ENCODE results near the gene IRF9. TPM values are rescaled to one million over a fixed set of nuclear protein-coding genes. Genes with fewer than 3 reads are reported as not detected.

The IRF9 gene
- total and polyA plus RNA-seq, 2 of the 13 experiments (the other 11 are each of a cell fraction or from before 2014, with no cell fraction given) = 14.9 to 49.7 TPM

DNA sequence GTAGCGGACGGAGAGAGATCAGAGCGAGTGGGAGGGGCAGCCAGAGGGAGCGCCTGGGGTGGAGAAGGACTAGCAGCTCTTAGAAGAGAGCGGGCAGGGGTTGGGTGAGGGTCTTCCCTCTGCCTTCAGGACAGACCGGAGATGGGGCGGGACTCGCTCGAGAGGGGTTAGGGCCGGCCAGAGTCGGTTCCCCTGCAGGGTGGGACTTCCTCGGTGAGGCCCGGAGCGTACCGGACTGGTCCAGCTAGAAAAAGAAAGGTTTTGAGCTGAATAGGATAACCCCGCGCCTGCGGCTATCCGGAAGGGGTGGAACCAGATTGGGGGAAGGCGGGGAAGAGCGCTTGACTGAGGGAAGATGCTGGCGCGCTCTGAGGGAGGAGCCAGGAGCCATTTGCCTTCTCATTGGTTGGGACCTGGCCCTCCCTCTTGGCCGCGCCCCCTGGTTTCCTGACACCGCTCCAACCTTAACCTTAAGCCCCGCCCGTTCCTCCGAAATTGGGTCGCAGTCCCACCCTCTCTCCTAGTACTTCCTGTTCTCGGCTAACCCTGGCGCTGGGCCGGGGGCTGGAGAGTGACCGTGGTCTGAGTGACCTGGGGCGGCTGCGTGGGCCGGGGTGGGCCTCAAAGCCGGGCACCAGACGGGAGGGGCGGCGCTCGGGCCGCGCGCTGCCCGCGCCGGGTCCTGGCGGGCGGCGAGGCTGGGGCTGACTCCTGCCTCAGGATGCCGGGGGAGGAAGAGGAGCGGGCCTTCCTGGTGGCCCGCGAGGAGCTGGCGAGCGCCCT, 13.9 kb upstream of the IRF9 start, which contains the start of gene RNF31 (continued):
- no peak for TF ChIP-seq ZNF780A (CRISPR knock-in tag; IDR thresholded peaks at IDR 0.05)
- TF ChIP-seq ESRRA (CRISPR knock-in tag; IDR thresholded peaks at IDR 0.05; ENCODE audit: low read depth) = 0 out of 2 replicates have a peak, but pooled peaks have one; percentile 16
- no peak for TF ChIP-seq DPF2 (CRISPR knock-in tag; IDR thresholded peaks at IDR 0.05; ENCODE audit: borderline replicate concordance, low read depth)
- TF ChIP-seq ZNF24 (IDR thresholded peaks at IDR 0.05) = peak; percentile 53; the same call in 1 of the 2 replicates
- no peak for TF ChIP-seq NAIF1 (CRISPR knock-in tag; IDR thresholded peaks at IDR 0.05; ENCODE audit: borderline replicate concordance)
- TF ChIP-seq RFX1 (IDR thresholded peaks at IDR 0.05) = no peak
- TF ChIP-seq, protein P1, sequence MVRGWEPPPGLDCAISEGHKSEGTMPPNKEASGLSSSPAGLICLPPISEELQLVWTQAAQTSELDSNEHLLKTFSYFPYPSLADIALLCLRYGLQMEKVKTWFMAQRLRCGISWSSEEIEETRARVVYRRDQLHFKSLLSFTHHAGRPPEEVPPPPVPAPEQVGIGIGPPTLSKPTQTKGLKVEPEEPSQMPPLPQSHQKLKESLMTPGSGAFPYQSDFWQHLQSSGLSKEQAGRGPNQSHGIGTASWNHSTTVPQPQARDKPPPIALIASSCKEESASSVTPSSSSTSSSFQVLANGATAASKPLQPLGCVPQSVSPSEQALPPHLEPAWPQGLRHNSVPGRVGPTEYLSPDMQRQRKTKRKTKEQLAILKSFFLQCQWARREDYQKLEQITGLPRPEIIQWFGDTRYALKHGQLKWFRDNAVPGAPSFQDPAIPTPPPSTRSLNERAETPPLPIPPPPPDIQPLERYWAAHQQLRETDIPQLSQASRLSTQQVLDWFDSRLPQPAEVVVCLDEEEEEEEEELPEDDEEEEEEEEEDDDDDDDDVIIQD (CRISPR knock-in tag; IDR thresholded peaks at IDR 0.05; ENCODE audit: low read depth) = no peak; the same call in 1 of the 2 replicates
- TF ChIP-seq RXRB (CRISPR knock-in tag; IDR thresholded peaks at IDR 0.05; ENCODE audit: borderline replicate concordance) = peak; percentile 17
- no peak for TF ChIP-seq ZNF577 (CRISPR knock-in tag; IDR thresholded peaks at IDR 0.05; ENCODE audit: borderline replicate concordance, low read depth)
- no peak for TF ChIP-seq HOXA9 (CRISPR knock-in tag; IDR thresholded peaks at IDR 0.05; ENCODE audit: borderline replicate concordance)
- TF ChIP-seq FOSL2 (CRISPR knock-in tag; IDR thresholded peaks at IDR 0.05) = peak; percentile 8; the same call in 1 of the 2 replicates
- TF ChIP-seq ZNF773 (CRISPR knock-in tag; IDR thresholded peaks at IDR 0.05; ENCODE audit: borderline replicate concordance) = peak; percentile 90; the same call in 1 of the 2 replicates
- TF ChIP-seq SIX1 (CRISPR knock-in tag; IDR thresholded peaks at IDR 0.05; ENCODE audit: borderline replicate concordance) = peak; percentile 52; the same call in 1 of the 2 replicates
- 0 out of 2 replicates have a peak, but pooled peaks have one; percentile 81 for TF ChIP-seq ISX (CRISPR knock-in tag; conservative IDR thresholded peaks at IDR 0.05)
- no peak; the same call in 1 of the 2 replicates for TF ChIP-seq ZNF674 (CRISPR knock-in tag; IDR thresholded peaks at IDR 0.05; ENCODE audit: low read depth)
- TF ChIP-seq CSRNP2 (CRISPR knock-in tag; conservative IDR thresholded peaks at IDR 0.05; ENCODE audit: low read depth) = no peak
- TF ChIP-seq ZNF546 (CRISPR knock-in tag; conservative IDR thresholded peaks at IDR 0.05) = peak; percentile 54; the same call in 1 of the 2 replicates
- TF ChIP-seq NFATC3 (CRISPR knock-in tag; IDR thresholded peaks at IDR 0.05) = no peak; the same call in 1 of the 2 replicates
- TF ChIP-seq ZNF484 (CRISPR knock-in tag; IDR thresholded peaks at IDR 0.05; ENCODE audit: borderline replicate concordance, low read depth) = no peak
- TF ChIP-seq ISL2 (CRISPR knock-in tag; IDR thresholded peaks at IDR 0.05) = no peak
- TF ChIP-seq, protein P2, sequence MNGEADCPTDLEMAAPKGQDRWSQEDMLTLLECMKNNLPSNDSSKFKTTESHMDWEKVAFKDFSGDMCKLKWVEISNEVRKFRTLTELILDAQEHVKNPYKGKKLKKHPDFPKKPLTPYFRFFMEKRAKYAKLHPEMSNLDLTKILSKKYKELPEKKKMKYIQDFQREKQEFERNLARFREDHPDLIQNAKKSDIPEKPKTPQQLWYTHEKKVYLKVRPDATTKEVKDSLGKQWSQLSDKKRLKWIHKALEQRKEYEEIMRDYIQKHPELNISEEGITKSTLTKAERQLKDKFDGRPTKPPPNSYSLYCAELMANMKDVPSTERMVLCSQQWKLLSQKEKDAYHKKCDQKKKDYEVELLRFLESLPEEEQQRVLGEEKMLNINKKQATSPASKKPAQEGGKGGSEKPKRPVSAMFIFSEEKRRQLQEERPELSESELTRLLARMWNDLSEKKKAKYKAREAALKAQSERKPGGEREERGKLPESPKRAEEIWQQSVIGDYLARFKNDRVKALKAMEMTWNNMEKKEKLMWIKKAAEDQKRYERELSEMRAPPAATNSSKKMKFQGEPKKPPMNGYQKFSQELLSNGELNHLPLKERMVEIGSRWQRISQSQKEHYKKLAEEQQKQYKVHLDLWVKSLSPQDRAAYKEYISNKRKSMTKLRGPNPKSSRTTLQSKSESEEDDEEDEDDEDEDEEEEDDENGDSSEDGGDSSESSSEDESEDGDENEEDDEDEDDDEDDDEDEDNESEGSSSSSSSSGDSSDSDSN (CRISPR knock-in tag; IDR thresholded peaks at IDR 0.05) = peak; percentile 72
- TF ChIP-seq CEBPB (IDR thresholded peaks at IDR 0.05; ENCODE audit: borderline replicate concordance, low read depth, low read length) = no peak
- TF ChIP-seq, protein P3, sequence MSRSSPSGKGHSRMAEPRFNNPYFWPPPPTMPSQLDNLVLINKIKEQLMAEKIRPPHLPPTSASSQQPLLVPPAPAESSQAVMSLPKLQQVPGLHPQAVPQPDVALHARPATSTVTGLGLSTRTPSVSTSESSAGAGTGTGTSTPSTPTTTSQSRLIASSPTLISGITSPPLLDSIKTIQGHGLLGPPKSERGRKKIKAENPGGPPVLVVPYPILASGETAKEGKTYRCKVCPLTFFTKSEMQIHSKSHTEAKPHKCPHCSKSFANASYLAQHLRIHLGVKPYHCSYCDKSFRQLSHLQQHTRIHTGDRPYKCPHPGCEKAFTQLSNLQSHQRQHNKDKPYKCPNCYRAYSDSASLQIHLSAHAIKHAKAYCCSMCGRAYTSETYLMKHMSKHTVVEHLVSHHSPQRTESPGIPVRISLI (CRISPR knock-in tag; IDR thresholded peaks at IDR 0.05; ENCODE audit: borderline replicate concordance) = no peak
- TF ChIP-seq SMC3 (IDR thresholded peaks at IDR 0.05; ENCODE audit: low read length) = no peak

Measured in HepG2 (cell line).